Measurements from ENCODE around the gene HPF1. TPM values are rescaled to one million over a fixed set of nuclear protein-coding genes. Genes with fewer than 3 reads are reported as not detected.

The HPF1 gene
- total and polyA plus RNA-seq, 2 of the 13 experiments (the other 11 are each of a cell fraction or from before 2014, with no cell fraction given) = 5.1 to 14.8 TPM

DNA sequence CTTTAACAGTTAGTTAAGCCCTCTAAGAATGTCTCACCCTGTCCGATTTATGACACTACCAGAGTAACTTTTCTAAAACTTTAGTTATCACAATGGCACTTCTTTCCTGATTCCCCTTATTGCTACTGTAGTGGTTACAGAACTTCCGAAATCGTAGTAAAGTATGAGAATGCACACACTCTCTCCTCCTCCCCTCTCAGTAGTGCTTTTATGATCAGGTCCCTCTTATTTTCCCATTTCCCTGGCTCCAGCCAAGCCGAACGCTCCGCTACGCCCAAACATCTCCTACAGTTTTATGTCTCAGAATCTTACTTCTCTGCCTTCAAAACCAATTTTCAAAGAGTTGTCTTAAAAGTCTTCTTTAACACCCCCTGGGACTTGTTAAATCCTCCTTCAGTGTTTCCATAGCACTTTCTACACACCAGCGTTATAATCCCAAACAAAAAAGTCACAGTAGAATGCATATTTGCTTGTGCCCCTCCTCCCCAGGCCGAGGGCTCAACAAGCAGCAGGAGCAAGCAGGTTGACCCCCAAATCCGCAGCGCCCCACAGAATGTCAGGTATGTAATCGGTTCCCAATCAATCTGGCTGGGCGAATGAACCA lies 671 bp downstream of the HPF1 start:
- FAIRE-seq (peak; percentile 15), ATAC-seq (peak; percentile 53), DNase-seq (ENCODE audit: low spot score) (peak; percentile 1)
- Histone ChIP-seq H3K9ac (ENCODE audit: insufficient read depth, low read depth, low read length) (peak overlapping the region; percentile 74), H3K4me1 (ENCODE audit: insufficient read depth, low read length) (peaks cover 14% of the 10 kb centered on the region), H3K27ac (ENCODE audit: extremely low read length, insufficient read depth, low read length) (peak overlapping the region; percentile 52), H3K4me3 (replicated peaks in 1 of 3; ENCODE audit: insufficient read depth in 1 of 3, low read depth in 2 of 3, low read length in 3 of 3) (peak overlapping the region; percentile 76 to 91 (median 85)), H4K20me1 (ENCODE audit: insufficient read depth, low read length) (no peaks in the 10 kb centered on the region), H3K27me3 (ENCODE audit: control insufficient read depth in 1 of 2, insufficient read depth in 2 of 2, low read length in 2 of 2) (no peaks in the 10 kb centered on the region; a peak in 1 of 5 replicates), H3K36me3 (replicated peaks in 1 of 2; ENCODE audit: control insufficient read depth in 1 of 2, insufficient read depth in 2 of 2, low read length in 2 of 2) (no peaks in the 10 kb centered on the region), H3K79me2 (ENCODE audit: insufficient read depth, low read length) (no peaks in the 10 kb centered on the region), H3K9me3 (ENCODE audit: low read length) (no peaks in the 10 kb centered on the region), H2AFZ (ENCODE audit: low read length) (peak overlapping the region; percentile 76), H3K4me2 (ENCODE audit: low read depth, low read length) (peak overlapping the region; percentile 78)
- TF ChIP-seq, protein P1, sequence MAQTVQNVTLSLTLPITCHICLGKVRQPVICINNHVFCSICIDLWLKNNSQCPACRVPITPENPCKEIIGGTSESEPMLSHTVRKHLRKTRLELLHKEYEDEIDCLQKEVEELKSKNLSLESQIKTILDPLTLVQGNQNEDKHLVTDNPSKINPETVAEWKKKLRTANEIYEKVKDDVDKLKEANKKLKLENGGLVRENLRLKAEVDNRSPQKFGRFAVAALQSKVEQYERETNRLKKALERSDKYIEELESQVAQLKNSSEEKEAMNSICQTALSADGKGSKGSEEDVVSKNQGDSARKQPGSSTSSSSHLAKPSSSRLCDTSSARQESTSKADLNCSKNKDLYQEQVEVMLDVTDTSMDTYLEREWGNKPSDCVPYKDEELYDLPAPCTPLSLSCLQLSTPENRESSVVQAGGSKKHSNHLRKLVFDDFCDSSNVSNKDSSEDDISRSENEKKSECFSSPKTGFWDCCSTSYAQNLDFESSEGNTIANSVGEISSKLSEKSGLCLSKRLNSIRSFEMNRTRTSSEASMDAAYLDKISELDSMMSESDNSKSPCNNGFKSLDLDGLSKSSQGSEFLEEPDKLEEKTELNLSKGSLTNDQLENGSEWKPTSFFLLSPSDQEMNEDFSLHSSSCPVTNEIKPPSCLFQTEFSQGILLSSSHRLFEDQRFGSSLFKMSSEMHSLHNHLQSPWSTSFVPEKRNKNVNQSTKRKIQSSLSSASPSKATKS (CRISPR knock-in tag; IDR thresholded peaks at IDR 0.05) = no peak
- TF ChIP-seq, protein P2, sequence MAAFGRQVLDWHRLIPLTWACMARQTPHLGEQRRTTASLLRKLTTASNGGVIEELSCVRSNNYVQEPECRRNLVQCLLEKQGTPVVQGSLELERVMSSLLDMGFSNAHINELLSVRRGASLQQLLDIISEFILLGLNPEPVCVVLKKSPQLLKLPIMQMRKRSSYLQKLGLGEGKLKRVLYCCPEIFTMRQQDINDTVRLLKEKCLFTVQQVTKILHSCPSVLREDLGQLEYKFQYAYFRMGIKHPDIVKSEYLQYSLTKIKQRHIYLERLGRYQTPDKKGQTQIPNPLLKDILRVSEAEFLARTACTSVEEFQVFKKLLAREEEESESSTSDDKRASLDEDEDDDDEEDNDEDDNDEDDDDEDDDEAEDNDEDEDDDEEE (CRISPR knock-in tag; IDR thresholded peaks at IDR 0.05) = peak; percentile 13; the same call in 1 of the 2 replicates
- TF ChIP-seq TRIM24 (CRISPR knock-in tag; IDR thresholded peaks at IDR 0.05) (no peak), ZSCAN30 (CRISPR knock-in tag; IDR thresholded peaks at IDR 0.05) (no peak)
- CTCF ChIA-PET (ENCODE audit: low intra/inter-chr PET ratio, low total read pairs) = no interaction called here
- BruUV-seq (replicated peaks) = TSS peak; percentile 64
- POLR2A ChIA-PET = interaction anchor here (0.8 kb wide), 1 partner anchor 29 kb away, joined by 3 read pairs; no protein-coding TSS in a partner anchor
- in situ Hi-C loops (cut with HindIII; ENCODE audit: extremely low pct_ligation_motif_present, low pct_unique_long_range_greater_than_20kb) = no loop called here
- intact Hi-C loops (cut with micrococcal nuclease; ENCODE audit: unreplicated experiment) = loop anchor here (5.0 kb wide), 1 partner anchor 270 kb away; the partner anchor contains the start of gene MFAP3L
- under 1% methylated on average over 13 of the region's 13 CpGs for WGBS (ENCODE audit: low lambda C conversion rate)

Measured in HepG2 (cell line).